Caco-2 (cell line): ENCODE results near the gene IDH2. TPM values are rescaled to one million over a fixed set of nuclear protein-coding genes. Genes with fewer than 3 reads are reported as not detected.

Experiments used
- BruUV-seq: library from RNA; stranded (reverse); fragments of 400-500 nt; replicated peaks from 2 replicates; lab custom pipeline; 2021; lab: Mats Ljungman, UMichigan
- CTCF ChIA-PET: fragments of 300-600 bp; sonication (Branson Sonifier 250); formaldehyde crosslinking; loops from one replicate; lab custom pipeline; 2022; ENCODE audit warnings: antibody characterized with exemption; lab: Charles Lee
- POLR2A ChIA-PET: fragments of 300-600 bp; sonication (Branson Sonifier 250); formaldehyde crosslinking; loops from one replicate; lab custom pipeline; 2022; ENCODE audit warnings: antibody characterized with exemption; lab: Charles Lee
- DNase-seq, 2 experiments: peaks; one replicate each; pipeline versions ENCODE4 v3.0.0 to v3.0.0-alpha.2; 2020 to 2022
- H3K27me3 ChIP-seq: replicated peaks from 2 replicates; pipeline ENCODE4 v1.6.0; 2011; ENCODE audit warnings: low read length; ENCODE audit not compliant: control insufficient read depth, insufficient read depth
- H3K36me3 ChIP-seq: 2 replicates; pipeline ENCODE4 v1.5.1; 2011; ENCODE audit warnings: low read length; ENCODE audit not compliant: control insufficient read depth, insufficient read depth
- H3K4me1 ChIP-seq: fragments of 250-450 bp; sonication (Bioruptor Pico); 2 replicates; pipeline ENCODE4 v1.5.1; 2020; ENCODE audit warnings: mild to moderate bottlenecking
- H3K4me3 ChIP-seq: 2 replicates; pipeline ENCODE4 v1.5.1; 2011; ENCODE audit warnings: low read depth, mild to moderate bottlenecking, control low read depth, low read length
- H3K9me3 ChIP-seq: fragments of 250-450 bp; sonication (Bioruptor Pico); 2 replicates; pipeline ENCODE4 v1.5.1; 2020; ENCODE audit warnings: mild to moderate bottlenecking, moderate library complexity
- H3K27ac Mint-ChIP-seq: one replicate; pipeline ENCODE4 v1.8.0; 2022; ENCODE audit warnings: mixed read lengths; ENCODE audit not compliant: unreplicated experiment
- H3K27me3 Mint-ChIP-seq: one replicate; pipeline ENCODE4 v1.8.0; 2022; ENCODE audit warnings: mixed read lengths; ENCODE audit not compliant: insufficient read depth, unreplicated experiment
- H3K36me3 Mint-ChIP-seq: one replicate; pipeline ENCODE4 v1.8.0; 2022; ENCODE audit warnings: mild to moderate bottlenecking, mixed read lengths; ENCODE audit not compliant: insufficient read depth, unreplicated experiment
- H3K4me1 Mint-ChIP-seq: one replicate; pipeline ENCODE4 v1.8.0; 2022; ENCODE audit warnings: low read depth, mixed read lengths; ENCODE audit not compliant: unreplicated experiment
- H3K4me3 Mint-ChIP-seq: one replicate; pipeline ENCODE4 v1.8.0; 2022; ENCODE audit warnings: mild to moderate bottlenecking, moderate library complexity, mixed read lengths; ENCODE audit not compliant: unreplicated experiment
- H3K9me3 Mint-ChIP-seq: one replicate; pipeline ENCODE4 v1.8.0; 2022; ENCODE audit warnings: mixed read lengths; ENCODE audit not compliant: unreplicated experiment
- intact Hi-C: fragments of 100-400 bp; cut with micrococcal nuclease; formaldehyde crosslinking; loops from one replicate; pipeline ENCODE4 v1.10.0; 2022; ENCODE audit not compliant: unreplicated experiment
- total RNA-seq: library from RNA; stranded (reverse); gene quantifications from 2 replicates; pipeline ENCODE4 v1.2.3, GENCODE V29; 2022
- TF ChIP-seq, protein P1 (sequence below), 2 experiments: fragments of 200-600 bp in 1 of 2; IDR thresholded peaks; 1 replicate in 1 of 2; 2 replicates in 1 of 2; pipeline versions ENCODE4 v1.5.1 to v1.8.0; 2011 to 2022; ENCODE audit warnings: antibody characterized with exemption in 1 of 2, control low read depth in 1 of 2, inconsistent platforms in 1 of 2, low read depth in 1 of 2, low read length in 1 of 2, mild to moderate bottlenecking in 1 of 2, moderate library complexity in 1 of 2; ENCODE audit not compliant: insufficient read depth in 1 of 2, severe bottlenecking in 1 of 2, unreplicated experiment in 1 of 2

Gene IDH2
- total RNA-seq, 1 experiment from 2014 or later = 28.7 TPM

DNA sequence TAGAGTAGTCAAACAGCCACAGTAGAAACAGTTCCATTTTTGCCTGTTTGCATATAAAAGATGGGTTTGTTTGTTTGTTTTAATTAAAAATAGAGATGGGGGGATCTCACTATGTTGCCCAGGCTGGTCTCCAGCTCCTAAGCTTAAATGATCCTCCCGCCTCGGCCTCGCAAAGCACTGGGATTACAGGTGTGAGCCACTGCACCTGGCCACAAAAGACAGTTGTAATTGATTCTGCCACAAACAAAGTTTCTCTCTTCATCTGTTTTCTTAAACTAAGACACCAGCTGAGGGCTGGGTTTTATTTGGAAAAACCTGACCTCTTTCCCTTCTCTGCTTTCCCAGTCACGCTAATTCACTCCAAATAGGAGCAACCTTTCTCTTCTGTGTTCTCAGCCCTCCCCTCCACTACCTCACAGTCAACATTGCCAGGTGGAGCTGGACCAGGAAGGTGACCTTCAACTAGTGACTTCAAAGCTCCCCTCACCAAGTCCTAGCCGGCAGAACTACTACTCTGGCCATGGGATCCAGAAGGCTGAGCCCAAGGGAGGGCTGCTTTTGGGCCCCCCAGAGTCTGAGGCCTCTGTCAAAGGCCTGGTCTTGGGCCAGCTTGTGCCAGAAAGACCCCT is 1.5 kb upstream of the IDH2 start:
- H3K4me3 Mint-ChIP-seq = peak overlapping the region; percentile 1
- H3K27me3 Mint-ChIP-seq = no peaks in the 10 kb centered on the region
- H3K9me3 ChIP-seq = no peaks in the 10 kb centered on the region
- no peaks in the 10 kb centered on the region for H3K36me3 Mint-ChIP-seq
- DNase-seq = no peak
- no peaks in the 10 kb centered on the region for H3K9me3 Mint-ChIP-seq
- TF ChIP-seq, protein P1, sequence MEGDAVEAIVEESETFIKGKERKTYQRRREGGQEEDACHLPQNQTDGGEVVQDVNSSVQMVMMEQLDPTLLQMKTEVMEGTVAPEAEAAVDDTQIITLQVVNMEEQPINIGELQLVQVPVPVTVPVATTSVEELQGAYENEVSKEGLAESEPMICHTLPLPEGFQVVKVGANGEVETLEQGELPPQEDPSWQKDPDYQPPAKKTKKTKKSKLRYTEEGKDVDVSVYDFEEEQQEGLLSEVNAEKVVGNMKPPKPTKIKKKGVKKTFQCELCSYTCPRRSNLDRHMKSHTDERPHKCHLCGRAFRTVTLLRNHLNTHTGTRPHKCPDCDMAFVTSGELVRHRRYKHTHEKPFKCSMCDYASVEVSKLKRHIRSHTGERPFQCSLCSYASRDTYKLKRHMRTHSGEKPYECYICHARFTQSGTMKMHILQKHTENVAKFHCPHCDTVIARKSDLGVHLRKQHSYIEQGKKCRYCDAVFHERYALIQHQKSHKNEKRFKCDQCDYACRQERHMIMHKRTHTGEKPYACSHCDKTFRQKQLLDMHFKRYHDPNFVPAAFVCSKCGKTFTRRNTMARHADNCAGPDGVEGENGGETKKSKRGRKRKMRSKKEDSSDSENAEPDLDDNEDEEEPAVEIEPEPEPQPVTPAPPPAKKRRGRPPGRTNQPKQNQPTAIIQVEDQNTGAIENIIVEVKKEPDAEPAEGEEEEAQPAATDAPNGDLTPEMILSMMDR (IDR thresholded peaks at IDR 0.05; ENCODE audit: insufficient read depth in 1 of 2, low read depth in 1 of 2, low read length in 1 of 2, severe bottlenecking in 1 of 2, unreplicated experiment in 1 of 2) = no peak
- H3K4me1 ChIP-seq = peaks cover 9% of the 10 kb centered on the region; the same call in 1 of the 2 replicates
- H3K4me3 ChIP-seq = no peak overlapping the region
- no peak overlapping the region for H3K27ac Mint-ChIP-seq
- peaks cover 24% of the 10 kb centered on the region for H3K4me1 Mint-ChIP-seq
- intact Hi-C loops = no loop called here
- H3K27me3 ChIP-seq = no peaks in the 10 kb centered on the region
- BruUV-seq = no TSS peak
- H3K36me3 ChIP-seq = no peaks in the 10 kb centered on the region
- POLR2A ChIA-PET = no interaction called here
- CTCF ChIA-PET = interaction anchor here (1.2 kb wide), 1 partner anchor 17 kb away, joined by 4 read pairs; no protein-coding TSS in a partner anchor

DNA sequence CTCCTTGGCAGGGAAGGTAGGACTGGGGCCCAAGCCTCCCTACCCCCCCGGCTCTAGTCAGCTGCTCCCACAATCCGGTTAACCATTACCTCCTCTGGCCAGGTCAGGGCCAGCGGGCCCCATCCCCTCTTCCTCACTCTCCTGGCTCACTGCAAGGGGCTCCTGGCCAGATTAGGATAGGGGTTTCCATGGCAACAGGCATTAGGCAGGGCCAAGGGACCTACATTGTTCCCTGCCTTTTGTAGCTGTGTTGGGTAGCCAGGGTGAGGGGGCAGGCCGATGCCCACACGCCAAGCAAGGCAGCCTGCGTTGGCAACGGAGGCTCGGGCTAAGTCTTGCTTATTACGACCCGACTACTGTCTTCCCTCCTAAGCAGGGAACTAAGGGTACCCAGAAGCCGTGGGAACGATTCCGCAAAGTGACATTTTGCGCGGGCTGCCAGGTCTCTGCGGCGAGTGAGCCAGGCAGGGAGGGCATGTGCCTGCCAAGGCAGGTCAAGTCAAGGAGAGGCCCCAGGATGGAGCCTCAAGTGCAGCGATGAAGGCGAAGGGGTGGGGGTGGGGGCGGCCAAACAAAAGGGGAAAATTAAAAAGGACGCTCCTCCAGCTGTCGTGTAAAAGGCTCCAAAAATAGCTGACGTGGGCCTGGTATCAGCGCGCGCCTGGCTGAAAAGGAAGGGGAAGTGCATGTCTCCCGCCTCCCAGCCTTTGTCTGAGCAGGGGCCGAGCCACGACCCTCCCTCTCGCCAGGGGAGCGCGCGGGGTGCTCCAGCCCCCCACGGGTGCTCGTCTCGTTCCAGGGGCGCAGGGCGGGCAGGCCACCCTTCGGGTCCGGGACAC is 919 bp downstream of the IDH2 start:
- ChIA-PET CTCF (no interaction called here), POLR2A (no interaction called here)
- TF ChIP-seq, protein P1 (IDR thresholded peaks at IDR 0.05; ENCODE audit: insufficient read depth in 1 of 2, low read depth in 1 of 2, low read length in 1 of 2, severe bottlenecking in 1 of 2, unreplicated experiment in 1 of 2) = no peak
- H3K36me3 ChIP-seq = no peaks in the 10 kb centered on the region
- Mint-ChIP-seq H3K9me3 (no peaks in the 10 kb centered on the region), H3K27ac (no peak overlapping the region), H3K4me1 (peaks cover 15% of the 10 kb centered on the region), H3K4me3 (peak overlapping the region; percentile 76), H3K36me3 (no peaks in the 10 kb centered on the region), H3K27me3 (no peaks in the 10 kb centered on the region)
- H3K4me3 ChIP-seq = peak overlapping the region; percentile 68
- H3K27me3 ChIP-seq = no peaks in the 10 kb centered on the region
- H3K9me3 ChIP-seq = no peaks in the 10 kb centered on the region
- H3K4me1 ChIP-seq = peaks cover 9% of the 10 kb centered on the region; the same call in 1 of the 2 replicates
- no TSS peak for BruUV-seq
- DNase-seq = no peak
- intact Hi-C loops = no loop called here

DNA sequence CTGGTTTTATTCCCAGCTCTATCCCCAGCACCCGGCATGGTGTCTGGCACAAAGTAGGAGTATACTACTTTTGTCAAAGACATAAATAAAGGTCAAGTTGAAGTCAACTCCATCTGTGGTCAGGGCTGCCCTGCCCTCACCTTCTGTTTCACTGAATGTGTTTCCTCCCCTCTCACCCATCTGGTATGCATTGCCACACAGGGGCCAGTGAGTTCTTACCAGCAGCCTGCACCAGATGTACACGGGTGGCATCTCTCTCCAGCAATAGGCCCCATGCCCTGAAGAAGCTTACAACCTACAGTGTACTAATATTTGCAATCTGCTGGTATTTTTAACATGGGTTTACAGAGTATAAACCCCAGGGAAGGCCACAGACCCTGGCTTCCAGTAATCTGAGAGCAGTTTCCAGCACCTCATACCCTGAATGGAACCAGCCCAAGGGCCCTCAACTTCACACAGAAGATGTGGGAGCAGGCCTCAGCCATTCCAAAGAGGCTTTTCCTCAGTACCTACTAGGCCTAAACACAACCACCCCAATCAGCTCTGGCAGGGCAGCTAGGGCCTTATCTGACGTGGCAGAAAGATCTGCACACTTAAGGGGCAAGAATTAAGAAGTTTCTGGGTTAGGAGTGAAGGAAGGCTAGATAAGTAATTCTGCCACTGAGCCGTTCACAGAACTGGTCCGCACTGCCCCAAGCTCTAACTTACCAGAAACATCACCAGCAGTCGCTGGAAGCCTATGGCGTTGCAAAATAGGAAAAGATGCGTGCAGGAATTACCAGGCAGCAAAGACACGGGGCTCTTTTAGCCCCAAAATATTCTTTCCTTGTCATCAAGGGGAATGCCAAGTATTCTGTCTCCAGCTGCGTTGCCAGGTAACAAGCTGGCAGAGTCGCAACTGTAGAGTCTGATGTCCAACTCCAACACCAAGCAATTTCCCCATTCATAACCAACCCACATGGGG is 2.1 kb downstream of the IDH2 start:
- TSS peak; percentile 43 for BruUV-seq
- Mint-ChIP-seq H3K36me3 (no peaks in the 10 kb centered on the region), H3K4me1 (peaks cover 19% of the 10 kb centered on the region), H3K4me3 (peak overlapping the region; percentile 76), H3K27me3 (no peaks in the 10 kb centered on the region), H3K9me3 (no peaks in the 10 kb centered on the region), H3K27ac (no peak overlapping the region)
- no peaks in the 10 kb centered on the region for H3K36me3 ChIP-seq
- TF ChIP-seq, protein P1 (IDR thresholded peaks at IDR 0.05; ENCODE audit: insufficient read depth in 1 of 2, low read depth in 1 of 2, low read length in 1 of 2, severe bottlenecking in 1 of 2, unreplicated experiment in 1 of 2) = no peak
- POLR2A ChIA-PET = no interaction called here
- H3K27me3 ChIP-seq = no peaks in the 10 kb centered on the region
- CTCF ChIA-PET = no interaction called here
- peaks cover 9% of the 10 kb centered on the region; the same call in 1 of the 2 replicates for H3K4me1 ChIP-seq
- no peaks in the 10 kb centered on the region for H3K9me3 ChIP-seq
- intact Hi-C loops = no loop called here
- H3K4me3 ChIP-seq = no peak overlapping the region
- no peak for DNase-seq
